AG20443 (cell line): ENCODE measurements around the gene EVL.
A peak's percentile ranks its signal among the peaks of the same experiment; 100 is the strongest.
"Not testable (repeated sequence)": the region's sequence is repeated elsewhere in the genome, so short reads cannot be mapped to it uniquely, and the experiment has no call there.

Experiments
- DNase-seq: peaks from one replicate; pipeline ENCODE4 v3.0.0; 2012; ENCODE audit warnings: low spot score, mixed read lengths

The EVL gene

DNA sequence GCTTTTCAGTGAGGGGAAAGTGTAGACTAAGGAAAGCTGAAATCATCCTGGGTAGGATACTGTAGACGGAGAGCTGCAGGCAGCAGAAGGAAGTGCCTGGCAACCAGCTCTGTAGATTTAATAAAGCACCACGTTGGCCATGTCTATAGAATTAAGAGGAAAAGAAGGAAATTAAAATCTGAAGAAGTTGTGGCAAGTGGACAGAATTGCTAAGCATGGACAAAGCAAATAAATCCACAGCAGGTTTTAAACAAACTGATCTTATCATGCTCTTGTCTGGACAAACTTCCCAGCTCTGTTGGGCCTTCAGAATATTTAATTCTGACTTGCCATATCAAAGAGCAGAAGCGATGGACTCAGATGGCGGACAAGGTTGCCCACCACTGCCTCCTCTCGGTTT, 27.2 kb upstream of the EVL start:
- DNase-seq = no peak

DNA sequence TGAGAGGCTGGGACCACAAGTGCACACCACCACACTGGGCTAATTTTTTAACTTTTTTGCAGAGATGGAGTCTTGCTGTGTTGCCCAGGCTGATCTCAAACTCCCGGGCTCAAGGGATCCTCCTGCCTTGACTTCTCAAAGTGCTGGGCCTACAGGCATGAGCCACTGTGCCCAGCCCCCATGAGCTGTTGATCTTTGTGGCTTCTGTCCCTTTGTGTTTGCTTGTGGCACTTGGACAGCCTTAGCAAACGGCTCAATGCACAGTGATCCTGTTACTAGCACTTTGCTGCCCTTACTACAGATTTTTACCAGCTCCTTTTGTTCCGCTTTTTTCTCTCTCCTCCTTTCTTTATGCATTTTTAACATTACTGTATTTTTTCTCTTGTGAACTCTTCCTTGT, 25.3 kb upstream of the EVL start:
- no peak for DNase-seq

DNA sequence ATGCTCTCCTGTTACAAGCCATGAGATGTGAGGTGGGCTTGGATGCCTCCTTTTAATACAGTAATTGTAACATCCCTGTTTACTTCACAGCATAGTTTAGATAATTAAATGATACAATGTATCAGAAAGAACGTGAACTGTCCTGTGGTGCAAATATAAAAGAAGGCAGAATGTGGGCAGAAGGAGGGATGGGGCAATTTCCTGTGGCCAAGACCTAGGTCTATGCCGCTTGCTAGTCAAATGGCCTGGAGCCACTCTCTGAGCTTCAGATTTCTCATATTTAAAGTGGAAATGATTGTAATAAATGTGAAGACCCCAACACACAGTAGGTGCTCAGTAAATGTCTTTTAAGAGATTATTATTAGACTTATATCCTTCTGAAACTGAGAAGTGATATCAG, 24.0 kb upstream of the EVL start:
- DNase-seq = no peak

DNA sequence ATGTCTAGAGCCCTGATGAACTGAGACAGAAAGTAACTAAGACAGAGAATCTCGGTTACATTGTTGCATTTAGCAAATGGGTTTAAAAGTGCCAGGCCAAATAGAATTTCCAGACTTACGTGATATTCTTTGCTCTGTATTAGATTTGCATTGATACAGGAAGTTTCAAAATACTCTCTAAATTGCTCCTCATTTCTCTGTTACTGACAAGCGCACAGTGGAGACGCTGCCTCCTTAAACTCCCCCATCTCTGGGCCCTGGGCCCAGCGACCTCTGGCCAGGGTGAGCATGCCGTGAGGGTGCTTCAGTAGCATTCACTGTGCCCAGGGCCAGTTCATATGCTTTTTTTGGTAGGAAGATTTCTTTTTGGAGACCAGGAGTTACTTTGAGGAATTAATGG, 22.9 kb upstream of the EVL start:
- no peak for DNase-seq

DNA sequence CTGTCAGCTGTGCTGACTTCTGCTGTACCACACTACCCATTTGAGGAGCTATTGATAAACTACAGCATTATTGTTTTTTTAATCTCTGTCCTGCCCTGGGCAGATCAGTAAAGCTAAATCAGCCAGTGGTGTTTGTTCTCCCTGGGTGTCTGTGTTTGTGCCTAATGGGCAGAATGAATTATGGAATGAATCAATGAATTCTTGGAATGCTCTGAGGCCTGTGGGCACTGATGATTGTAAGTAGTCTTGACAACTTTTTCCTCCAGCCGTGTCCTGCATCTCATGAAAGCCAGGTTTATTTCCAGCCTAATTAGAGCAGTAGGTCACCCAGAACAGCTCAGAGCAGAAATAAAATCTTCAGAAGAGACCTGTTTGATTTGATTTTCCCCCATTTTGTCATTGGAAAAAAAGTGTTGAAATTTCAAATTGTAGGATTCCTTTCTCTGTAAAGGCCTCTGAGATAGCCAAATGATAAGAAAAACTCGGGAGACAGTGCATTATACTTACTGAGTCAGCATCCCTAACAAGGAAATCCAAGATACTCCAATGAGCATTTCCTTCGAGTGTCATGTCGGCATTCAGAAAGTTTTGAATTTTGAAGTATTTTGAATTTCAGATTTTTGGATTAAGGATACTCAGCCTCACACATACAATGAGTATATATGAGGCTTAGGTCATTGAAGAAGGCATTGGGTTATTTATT, 19.4 kb upstream of the EVL start:
- peak; percentile 13 for DNase-seq

DNA sequence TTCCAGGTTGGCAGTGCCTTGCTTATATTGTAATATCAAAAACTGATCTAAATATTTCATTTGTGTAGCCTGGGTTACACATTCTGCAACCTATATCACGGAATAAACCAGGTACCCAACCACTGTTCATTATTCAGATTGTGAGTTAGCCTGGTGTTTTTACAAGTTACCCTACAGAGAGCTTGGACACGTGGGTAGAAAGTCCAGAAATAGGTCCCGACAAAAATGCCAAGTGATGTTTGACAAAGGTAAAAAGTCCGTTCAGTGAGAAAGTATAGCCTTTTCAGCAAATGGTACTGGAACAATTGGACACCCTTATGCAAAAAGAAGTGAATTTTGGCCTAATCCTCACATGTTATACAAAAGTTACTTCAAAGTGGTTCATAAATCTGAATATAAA, 17.6 kb upstream of the EVL start:
- no peak for DNase-seq

DNA sequence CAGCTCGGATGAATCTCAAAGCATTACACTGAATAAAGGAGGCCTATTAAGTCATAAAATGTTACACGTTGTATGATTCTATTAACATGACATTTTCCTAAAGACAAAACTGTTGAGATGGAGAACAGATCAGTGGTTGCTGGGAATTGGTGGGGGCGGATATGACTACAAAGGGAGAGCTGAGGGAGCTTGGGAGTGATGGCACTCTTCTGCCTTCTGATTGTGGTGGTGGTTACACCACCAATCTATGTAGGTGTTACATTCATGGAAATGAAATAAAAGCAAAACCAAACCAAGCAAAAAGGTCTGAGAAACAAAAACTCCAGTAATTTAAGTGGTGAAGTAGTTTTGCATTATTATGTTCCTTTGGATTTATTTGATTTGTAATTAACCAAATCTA, 16.4 kb upstream of the EVL start:
- no peak for DNase-seq

DNA sequence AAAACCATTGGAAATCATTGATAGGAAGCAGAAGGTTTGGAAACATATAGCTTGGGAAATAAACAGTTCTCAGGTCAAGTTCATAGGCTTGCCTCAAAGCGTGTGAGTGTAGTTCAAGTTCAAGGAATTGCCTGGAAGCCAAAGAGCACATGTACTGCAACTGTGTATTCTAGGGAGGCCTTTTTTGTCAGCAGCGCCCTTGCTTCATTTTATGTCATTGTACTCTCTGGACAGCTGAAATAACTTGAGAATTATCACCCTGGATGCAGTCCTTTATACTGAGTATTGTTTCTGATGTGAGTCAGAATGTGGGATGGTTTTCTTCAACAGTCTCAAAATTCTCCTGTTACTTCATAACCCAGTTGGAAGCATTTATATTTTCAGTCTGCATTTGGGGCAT, 16.0 kb upstream of the EVL start:
- peak; percentile 48 for DNase-seq

DNA sequence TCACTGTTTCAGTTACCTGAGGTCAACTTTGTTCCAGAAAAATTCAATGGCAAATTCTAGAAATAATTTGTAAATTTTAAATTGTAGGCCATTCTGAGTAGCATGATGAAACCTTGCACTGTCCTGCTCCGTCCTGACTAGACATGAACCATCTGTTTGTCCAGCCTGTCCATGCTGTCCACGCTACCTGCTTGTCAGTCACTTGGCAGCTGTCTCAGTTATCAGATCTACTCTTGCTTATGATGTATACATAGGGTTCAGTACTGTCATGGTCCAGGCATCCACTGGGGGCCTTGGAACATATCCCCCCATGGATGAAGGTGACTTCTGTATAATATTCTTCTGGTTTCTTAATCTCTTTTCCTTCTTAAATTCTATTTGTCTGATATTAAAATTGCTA, 14.1 kb upstream of the EVL start:
- DNase-seq = no peak

DNA sequence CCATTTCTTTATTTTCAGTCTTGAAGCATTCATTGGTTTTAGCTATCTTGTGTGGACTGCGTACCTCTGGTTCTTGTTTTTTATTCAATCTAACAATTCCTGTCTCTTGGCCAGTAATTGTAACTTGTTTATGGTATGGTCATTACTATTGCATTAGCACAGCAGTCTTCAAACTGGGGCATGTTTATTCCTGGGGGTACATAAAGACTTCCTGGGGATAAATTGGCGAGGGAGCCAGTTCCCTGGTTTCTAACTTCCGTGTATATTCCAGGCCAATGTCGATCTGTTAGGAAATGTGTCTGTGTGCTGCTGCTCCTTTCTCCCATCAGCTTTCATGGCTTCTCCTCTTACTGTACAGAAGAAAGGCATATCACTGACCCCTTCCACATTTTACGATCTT, 13.7 kb upstream of the EVL start:
- no peak for DNase-seq

DNA sequence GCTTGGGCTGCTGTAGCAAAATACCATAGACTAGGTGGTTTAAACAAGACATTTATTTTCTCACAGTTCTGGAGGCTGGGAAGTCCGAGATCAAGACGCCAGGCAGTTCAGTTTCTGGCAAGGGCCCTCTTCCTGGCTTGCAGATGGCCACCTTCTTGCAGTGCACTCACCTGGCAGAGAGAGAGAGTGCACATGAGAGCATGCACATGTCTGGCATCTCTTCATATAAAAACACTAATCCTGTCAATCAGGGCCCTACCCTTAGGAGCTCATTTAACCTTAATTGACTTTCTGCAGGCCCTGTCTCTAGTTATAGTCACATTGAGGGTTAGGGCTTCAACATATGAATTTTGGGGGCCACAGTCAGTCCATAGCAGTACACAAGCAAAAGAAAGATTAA, 12.4 kb upstream of the EVL start:
- DNase-seq = no peak

DNA sequence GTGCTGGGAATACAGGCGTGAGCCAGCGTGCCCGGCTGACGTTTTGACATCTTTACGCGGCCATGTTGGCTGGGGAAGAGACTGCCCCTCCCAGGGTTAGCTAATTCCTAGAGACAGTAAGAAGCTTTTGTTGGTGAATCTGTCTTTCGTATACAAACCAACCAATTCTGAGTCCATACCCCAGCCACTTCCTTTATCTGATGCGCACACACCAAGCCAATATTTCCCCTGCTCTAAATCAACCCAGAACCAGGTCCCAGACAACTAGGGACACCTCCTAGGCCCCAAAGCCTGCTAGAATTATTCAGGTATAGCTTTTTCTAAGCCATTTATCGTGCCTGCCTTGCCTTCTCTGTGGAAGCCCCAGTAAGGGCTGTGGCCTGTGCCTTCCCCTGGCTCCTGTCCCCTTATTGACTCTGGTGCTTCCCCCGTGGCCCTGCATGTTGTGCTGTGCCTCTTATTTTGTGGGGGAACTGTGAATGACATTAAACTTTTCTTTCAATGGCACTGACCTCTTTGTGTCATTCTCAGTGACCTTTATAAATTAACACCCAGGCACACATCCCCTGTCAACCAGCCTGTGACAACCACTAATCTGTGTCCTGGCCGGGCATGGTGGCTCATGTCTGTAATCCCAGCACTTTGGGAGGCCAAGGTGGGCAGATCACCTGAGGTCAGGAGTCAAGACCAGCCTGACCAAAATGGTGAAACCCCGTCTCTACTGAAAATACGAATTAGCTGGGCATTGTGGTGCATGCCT, 10.7 kb upstream of the EVL start:
- DNase-seq = no peak

DNA sequence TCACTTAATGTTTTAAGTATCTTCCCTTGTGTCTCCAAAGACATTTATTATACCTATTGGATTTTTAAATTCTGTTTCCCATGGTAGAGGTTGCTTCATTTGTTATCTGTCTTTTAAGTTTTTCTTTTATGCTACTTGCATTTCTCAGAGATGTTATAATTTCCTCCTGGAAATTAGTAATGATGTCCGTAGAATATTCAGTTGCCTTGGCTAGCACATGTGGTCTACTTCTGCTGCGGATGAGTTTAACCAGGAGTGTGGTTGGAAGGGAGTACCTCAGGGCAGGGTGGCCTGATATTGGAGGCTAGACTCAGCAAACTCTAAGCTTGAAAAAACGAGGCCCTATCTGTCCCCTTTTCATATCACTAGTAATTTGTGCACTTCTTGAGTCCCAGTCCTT, 8.8 kb upstream of the EVL start:
- DNase-seq = no peak

DNA sequence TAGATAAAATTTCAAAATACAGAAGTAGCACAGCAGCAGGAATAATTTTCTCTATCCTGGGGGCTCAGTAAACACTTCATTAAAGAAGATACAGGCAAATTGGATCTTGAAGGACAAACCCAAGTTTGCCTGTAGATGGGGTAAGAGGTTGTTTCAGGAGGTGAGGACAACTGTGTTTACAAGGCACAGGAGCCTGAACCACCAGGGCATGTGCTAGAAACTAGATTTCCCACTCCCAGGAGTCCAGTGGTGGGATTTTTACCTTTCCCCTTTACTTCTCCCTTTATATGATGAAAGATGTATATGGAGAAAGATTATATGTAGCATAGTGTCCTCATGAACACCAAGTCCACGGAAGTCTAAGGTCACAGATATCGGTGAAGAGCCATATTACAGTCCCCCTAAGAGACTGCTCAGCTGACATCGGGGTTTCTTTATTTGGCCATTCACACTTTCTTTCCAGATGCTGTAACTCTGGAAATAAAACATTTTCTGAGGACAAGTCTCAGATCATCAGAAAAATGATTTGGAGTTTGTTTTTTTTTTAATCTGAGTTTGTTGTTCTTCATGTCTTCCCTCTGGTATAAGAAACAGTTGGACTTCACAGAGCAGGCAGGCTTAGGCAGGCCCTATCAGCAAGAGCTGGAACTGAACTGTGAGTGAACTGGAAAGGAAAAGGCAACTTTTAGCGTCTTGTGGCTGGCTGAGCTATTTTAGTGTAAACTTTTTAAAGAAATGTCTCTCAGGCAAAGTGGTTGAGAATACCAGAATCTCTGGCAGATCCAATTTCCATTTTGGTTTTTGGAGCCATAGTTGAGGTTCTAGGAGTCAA, 8.0 kb upstream of the EVL start:
- peak; percentile 44 for DNase-seq

DNA sequence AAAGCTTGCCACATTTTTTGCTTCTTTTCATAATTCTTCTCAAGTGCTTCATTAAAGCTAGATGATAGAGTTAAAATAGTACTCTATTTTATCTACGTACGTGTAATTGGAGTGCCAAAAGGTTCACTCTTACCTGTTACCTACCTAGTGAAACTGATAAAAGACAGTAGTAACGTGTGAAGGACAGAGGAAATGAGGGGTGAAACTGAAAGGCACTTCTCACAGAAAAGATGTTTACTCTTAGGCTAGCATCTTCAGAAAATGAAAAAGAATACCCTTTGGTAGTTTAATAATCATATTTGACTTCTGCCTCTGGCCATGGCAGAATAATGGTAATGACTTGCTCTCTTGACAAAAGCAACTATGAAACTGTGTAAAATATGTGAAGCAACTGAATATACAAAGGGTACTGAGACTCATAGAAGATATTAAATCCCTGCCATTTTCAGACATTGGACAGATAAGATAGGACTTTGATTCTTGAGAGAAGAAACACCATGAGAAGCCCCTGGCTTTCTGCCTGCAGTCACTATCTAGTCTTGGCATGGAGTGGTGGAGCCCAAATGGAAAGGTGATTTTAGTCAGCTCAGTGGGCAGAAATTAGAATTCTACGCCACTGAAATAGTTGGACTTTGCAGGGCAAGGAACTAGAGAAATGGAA, 6.3 kb upstream of the EVL start:
- no peak for DNase-seq

DNA sequence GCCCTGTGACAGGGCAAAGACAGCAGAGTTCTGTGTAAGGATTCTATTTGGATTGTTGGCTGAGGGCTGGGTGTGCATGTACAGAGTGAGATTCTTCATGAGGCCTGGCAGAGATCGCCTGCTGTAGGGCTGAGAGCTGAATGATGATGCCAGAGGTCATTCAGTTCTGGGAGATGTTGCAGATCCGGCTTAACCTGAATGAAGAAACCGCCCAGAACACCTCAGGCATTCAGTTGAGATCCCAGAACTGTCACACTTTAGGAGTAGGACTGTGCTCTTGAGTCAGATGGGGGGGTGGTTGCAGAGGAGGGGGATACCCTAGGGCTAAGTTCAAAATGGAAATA, 5.8 kb upstream of the EVL start:
- DNase-seq = no peak

DNA sequence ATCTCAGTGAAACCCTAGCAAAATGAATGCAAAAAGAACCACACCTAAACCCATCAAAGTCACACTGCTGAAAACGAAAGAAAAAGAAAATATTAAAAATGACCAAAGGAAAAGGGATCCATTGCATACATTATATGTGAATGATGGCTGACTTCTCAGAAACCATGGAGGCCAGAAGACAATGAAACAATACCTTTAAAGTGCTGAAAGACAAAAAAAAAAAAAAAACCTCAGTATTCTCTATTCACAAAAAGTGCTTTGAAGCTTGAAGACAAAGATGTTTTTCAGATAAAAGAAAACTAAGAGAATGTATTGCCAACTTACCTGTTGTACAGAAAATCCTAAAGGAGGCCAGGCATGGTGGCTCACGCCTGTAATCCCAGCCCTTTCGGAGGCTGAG, 4.5 kb upstream of the EVL start:
- DNase-seq = no peak

DNA sequence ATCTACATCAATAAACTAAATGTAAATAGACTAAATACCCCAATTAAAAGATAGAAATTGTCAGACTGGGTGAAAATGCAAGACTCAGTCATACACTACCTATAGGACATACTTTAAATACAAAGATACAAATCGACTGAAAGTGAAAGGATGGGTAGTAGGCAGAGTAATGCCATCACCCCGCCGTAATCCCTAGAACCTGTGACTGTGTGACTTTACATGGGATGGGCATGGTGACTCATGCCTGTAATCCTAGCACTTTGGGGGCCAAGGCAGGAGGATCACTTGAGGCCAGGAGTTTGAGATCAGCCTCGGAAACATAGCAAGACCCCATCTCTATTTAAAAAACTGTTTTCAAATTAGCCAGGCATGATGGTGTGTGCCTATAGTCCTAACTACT, 2.6 kb upstream of the EVL start:
- DNase-seq = no peak

DNA sequence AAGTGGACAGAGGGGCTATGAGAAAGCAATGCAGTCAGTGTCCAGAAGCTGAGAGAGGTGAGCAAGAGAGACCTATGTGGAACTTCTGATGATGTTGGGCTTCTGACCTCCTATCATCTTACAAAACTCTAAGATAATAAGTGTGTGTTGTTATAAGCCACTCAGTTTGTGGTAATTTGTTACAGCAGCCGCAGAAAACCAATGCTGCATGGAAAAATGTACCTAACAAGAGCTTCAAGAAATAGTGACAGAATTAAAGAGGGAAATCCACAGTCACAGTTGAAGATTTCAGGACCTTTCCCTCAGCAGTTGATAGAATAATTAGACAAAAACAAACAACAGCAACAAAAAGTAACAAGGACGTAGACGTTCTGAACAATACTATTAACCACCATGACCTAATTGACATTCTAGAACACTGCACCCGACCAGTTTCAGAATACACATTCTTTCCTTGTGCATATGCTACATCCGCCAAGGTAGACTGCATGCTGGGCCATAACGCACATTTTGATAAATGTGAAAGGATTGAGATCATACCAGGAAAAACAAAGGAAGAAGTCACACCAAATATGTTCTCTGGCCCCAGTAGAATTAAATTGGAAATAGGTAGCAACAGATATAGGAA, 1.8 kb upstream of the EVL start:
- DNase-seq = no peak

DNA sequence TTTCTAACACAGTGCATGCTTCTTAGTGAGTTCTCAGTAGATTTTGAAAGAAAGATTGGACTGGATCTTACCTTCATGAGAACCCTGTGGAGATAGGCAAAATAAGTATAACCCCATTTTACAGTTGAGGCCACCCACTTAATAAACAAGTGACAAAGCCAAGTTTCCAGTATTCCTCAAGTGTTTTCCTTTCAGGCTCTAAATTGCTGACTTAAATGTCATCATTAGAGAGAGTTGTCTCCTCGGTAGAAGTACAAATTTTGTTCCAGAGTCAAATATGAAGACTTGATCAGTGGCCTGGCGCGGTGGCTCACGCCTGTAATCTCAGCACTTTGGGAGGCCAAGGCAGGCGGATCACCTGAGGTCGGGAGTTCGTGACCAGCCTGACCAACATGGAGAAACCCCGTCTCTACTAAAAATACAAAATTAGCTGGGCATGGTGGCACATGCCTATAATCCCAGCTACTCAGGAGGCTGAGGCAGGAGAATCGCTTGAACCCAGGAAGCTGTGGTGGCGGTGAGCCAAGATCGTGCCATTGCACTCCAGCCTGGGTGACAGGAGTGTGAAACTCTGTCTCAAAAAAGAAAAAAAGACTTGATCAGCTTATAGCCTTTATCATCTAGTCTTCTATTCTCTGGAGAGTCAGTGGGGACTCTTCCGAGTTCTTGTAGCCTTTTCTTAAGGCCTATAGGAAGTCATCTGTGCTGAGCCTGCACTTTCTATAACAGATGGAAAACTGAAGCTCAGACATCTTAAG, 708 bp upstream of the EVL start:
- not testable (repeated sequence) for DNase-seq

DNA sequence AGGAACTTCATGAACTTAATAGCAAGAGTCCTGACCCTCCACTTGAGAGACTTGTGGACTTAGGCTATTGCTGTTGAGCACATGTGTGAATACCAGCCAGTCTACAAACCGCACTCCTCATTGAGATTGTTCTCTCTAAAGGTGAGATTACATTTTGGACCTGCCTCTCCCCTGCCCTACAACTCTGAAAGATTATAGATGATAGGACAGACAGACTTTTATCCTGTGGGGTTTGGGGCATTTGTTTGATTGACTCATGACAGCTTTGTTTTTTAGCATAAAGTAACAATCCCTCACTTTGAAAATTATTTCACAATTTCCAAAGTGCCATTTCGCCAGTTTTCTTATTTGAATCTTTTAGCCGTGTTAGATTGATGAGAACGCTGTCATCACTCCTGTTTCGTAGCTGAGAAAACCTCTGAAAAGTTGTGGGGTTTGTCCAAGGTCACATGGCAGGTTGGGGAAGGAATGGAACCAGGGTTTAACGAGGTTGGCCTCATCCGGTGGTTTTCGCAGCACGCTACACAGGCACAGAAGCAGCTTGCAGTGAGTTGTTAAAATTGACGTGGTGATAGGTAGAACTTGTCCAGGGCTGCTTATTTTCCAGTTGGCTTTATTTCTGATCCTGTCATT, 836 bp downstream of the EVL start:
- DNase-seq = no peak
